Measurements from ENCODE around the gene PRDM9.
"Not testable (repeated sequence)": the region's sequence is repeated elsewhere in the genome, so short reads cannot be mapped to it uniquely, and the experiment has no call there.

Gene PRDM9

DNA sequence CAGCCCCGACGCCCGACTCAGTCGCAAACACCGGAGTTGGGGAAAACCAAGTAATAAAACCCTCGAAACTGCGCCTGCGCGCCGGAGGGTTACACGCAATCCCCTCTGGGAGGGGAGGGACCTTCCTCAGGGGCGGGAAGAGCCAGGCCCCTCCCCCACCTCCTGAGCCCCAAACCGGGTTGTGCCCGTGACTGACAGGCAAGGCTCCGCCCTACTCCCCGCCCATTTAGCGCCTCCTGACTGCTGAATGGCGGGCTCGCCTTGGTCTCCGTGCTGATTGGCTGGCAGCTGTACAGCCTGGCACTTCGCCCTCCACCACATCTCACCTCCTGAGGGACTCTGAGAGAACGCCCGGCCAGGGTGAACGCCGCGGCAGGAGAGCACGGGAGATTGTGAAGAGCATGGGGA is at the start of gene PRDM9:
PRDM9 (plus strand) TSS at position 332 of the 408 bp plus-strand sequence. CDS start 1,425 bp downstream, outside the sequence.
- no peak for DNase-seq (ENCODE audit: low read depth in 1 of 2, low spot score in 1 of 2)

DNA sequence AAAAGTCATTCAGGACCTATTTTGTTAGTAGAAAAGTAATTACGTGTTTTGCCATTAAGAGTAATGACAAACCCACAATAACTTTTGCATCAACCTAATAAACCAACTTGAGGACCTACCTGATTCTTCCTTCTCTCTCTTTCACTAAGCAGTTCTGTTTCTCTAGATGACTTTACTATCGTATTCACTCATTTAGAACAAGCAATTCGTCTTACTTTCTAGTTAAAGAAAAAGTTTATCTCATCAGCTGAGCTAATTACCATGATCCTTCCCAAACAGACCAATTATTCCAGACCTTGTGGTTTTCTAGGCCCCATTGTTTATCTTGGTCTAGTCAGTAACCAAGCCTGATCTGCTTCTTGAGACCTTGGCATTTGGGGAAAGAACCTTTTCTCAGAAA is 49.6 kb upstream of the PRDM9 start:
- no peak for DNase-seq (ENCODE audit: low read depth in 1 of 2, low spot score in 1 of 2)

DNA sequence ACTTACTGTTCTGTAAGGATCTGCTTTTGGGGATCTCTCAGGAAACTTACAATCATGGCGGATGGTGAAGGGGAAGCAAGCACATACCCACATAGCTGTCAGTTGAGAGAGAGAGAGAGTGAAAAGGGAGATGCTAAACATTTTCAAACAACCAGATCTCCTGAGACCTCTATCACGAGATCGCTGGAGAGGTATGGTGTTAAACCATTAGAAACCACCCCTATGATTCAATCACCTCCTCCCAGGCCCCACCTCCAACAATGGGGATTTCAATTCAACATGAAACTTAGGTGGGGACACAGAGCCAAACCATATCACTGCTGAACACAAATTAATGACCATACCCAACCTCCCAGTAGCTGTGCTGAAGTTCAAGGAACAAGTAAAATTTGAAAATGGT is 48.2 kb upstream of the PRDM9 start:
- no peak for DNase-seq (ENCODE audit: low read depth in 1 of 2, low spot score in 1 of 2)

DNA sequence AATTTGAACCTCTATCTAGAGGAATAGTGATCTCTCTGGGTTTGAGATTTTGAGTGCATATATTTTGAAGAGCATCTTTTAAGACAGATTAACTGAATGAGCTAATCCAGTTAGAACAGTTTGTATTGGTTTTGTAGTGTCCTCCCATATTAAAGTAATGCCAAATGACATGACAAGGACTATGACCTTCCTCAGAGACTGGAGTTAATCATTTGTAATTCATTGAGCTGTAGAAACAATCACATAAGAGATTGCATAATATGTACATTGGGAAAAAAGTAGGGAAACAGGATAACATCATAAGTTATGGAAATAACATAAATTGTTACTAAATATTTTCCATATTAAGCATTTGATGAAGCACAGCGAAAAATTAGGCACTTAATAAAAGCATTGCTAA is 45.8 kb upstream of the PRDM9 start:
- DNase-seq (ENCODE audit: low read depth in 1 of 2, low spot score in 1 of 2), result no peak

DNA sequence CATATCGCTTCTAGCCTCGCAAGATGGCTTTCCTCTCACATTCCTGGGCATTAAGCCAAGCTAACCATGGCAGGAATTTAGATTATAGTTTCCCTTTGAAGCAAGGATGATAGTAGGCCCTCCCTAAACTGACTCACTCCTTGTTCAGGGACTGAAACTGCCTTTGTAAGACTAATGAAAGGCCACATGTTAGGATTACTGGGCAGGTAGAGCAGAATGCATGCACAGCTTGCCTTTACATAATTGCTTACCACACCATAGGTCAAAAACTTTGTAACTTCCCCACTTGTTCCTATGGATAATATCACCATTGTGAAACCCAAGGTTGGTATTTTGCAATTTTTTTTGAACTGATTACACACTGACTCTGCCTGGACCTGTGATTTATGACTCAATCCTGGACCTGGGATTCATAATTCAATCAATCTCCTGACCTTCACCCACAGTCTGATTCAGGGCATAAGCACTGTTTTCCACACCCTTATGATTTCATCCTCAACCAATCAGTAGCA is 41.0 kb upstream of the PRDM9 start:
- no peak for DNase-seq (ENCODE audit: low read depth in 1 of 2, low spot score in 1 of 2)

DNA sequence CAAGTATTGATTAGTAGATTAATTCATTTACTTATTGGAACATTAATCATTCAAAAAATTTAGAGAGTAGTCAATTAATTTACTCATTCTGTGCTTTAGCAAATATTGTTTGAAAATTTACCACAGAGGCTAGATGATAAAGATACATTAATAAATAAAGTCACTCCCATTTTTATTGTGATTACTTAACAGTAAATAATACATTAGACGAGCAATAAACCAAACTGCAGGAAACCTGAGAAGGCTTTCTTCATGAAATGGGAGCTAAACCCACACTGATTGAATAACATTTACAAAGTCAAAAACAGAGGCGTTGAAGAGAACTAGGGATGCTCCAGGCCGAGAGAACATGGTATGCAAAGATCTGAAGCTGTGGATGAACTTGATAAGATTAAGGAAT is 38.8 kb upstream of the PRDM9 start:
- no peak for DNase-seq (ENCODE audit: low read depth in 1 of 2, low spot score in 1 of 2)

DNA sequence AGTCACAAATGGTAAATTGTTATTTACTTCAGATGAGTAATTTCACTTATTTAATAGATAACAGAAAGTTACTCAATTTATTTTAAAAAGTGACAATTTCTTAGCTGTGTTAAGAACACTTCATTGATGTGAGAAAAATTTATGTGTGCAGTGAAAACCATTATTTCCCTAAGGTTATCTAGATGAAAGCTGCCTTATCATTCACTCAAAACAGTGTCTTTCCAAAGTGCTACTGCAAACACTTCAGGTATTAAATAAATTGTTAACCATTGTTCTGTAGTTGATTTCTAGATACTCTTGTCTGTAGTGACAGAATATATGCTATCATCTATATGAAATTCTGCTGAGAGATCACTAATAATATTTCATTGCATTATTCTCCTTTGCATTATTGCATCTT is 33.5 kb upstream of the PRDM9 start:
- DNase-seq (ENCODE audit: low read depth in 1 of 2, low spot score in 1 of 2), result no peak

DNA sequence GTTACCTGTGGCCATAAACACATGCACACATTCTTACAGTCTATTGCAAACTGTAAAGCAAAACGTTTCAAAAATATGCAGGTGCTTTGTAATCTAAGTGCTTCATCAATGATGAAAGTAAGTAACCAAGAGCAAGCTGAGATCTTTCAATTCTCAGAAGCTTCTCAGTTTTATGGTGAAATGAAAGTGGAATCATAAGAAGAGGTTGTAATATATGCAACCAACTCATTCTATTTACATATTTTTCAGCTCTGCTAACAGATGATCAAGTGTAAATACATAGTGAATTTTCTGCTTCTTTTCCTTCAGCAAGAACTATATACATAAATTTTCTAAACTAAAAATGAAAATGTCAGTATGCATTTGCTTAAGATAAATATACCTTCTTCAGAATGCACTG is 33.1 kb upstream of the PRDM9 start:
- no peak for DNase-seq (ENCODE audit: low read depth in 1 of 2, low spot score in 1 of 2)

DNA sequence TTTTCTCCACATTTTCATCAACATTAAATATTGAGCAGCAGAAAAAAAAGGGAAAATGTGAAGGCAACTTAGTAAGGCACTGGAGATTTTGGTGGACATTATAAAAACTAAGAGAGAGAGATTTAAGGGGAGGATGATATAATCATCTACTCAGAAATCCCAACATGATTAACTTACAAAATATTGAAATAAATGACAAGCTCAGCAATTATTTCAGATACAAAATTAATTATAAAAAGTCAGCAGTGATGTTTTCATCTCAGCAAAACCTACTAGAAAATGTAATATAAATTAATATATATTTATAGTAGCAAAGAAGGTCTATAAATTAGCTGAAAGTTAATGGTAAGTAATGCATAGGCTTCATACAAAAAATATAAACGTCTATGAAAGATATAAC is 30.8 kb upstream of the PRDM9 start:
- DNase-seq (ENCODE audit: low read depth in 1 of 2, low spot score in 1 of 2), result no peak

DNA sequence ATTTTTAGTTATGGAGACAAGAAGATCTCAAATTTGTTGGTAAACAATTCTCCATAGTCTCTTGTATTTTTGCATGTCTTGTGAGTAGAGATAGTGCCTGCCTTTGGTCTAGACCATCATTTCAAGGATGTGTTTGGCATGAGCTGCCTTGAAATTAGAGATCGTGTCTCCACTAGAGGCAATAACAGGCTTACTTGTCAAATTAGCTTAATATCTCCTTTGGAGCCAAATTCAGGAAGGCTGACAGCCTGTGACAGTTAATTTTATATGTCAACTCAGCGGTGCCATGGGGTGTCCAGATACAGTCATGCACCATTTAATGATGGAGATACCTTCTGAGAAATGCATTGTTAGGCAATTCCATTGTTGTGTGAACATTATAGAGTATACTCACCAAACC is 24.8 kb upstream of the PRDM9 start:
- no peak for DNase-seq (ENCODE audit: low read depth in 1 of 2, low spot score in 1 of 2)

DNA sequence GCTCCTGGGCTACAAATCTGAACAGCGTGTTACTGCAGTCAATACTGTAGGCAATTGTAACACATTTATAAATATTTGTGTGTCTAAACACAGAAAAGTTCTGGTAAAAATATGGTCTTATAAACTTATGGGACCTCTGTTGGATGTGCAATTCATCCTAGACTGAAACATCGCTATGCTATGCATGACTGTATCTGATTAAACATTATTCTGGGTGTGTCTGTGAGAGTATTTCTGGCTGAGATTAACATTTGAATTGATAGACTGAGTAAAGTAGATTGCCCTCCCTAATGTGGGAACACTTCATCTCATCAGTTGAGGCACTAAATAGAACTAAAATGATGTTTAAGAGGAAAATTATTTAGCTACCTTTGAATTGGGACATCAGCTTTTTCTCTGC is 24.3 kb upstream of the PRDM9 start:
- no peak for DNase-seq (ENCODE audit: low read depth in 1 of 2, low spot score in 1 of 2)

DNA sequence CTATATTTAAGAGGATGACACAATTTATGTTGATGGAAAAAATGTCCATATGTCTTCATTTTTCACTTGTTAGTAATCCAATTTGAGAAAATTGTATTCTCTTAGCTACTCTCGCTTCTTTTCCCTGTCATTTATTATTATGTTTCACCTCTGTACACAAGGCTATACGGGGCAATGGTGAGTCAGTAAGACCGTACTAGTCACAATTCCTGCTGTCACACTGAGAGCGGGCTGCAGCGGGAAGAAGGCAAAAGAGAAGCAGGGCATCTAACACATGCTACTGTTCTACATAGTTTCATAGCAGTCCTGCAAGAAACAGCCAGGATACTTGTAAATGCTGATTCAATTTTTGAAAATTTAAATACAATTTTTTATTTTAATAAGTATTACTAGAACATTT is 23.3 kb upstream of the PRDM9 start:
- DNase-seq (ENCODE audit: low read depth in 1 of 2, low spot score in 1 of 2), result no peak

DNA sequence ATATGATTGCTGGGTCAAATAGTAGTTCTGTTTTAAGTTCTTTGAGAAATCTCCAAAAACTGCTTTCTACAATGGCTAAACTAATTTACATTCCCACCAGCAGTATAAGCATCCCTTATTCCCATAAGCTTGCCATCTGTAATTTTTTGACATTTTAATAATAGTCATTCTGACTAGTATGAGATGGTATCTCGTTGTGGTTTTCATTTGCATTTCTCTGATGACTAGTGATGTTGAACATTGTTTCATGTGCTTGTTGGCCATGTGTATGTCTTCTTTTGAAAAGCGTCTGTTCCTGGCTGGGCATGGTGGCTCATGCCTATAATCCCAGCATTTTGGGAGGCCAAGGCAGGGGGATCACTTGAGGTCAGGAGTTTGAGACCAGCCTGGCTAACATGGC is 21.2 kb upstream of the PRDM9 start:
- DNase-seq (ENCODE audit: low read depth in 1 of 2, low spot score in 1 of 2), result not testable (repeated sequence)

DNA sequence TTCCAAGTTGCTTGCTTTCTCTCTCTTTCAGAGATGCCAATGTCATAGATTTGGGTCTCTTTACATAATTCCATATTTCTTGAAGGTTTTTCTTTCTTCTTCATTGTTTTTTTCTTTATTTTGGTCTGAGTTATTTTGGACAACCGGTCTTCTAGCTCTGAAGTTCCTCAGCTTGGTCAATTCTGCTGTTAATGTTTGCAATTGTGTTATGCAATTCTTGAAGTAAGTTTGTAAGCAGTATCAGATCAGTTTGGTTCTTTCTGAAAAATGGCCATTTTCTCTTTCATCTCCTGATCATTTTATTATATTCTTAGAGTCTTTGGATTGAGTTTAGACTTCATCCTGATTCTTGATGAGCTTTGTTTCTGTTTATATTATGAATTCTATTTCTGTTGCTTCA is 16.4 kb upstream of the PRDM9 start:
- no peak for DNase-seq (ENCODE audit: low read depth in 1 of 2, low spot score in 1 of 2)

DNA sequence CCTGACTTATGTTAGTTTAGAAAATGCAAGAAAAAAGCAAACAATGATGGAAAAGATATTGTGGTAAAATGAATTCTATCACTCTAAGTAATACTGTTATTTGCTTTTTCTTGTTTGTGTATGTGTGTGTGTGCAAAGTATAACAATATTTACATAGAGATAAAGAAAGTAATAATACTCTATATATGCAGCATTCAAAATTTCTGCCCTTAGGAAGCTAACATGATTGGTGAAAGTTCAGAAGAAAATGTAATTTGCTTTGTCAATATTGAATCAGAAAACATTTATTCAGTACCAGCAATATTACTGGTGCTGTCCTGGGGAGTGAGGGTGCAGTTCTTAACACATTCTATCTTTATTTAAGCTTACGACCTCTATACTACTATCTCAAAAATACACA is 12.9 kb upstream of the PRDM9 start:
- DNase-seq (ENCODE audit: low read depth in 1 of 2, low spot score in 1 of 2), result no peak

DNA sequence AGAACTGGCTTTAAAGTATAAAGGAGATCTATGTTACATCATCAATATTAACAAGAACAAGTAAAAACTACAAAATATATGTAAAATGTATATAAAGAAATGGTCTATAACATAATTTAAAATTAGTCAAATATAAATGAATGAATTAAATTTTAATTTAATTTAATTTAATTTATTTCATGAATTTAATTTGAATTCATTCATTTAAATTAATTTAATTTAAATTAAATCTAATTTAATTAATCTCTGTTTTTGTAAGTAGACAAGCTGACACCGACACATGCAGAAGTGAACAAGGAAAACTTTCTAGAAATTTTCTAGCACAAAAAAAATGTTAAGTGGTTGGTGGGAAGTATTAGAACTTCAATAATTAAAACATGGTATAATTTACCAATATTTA is 10.8 kb upstream of the PRDM9 start:
- no peak for DNase-seq (ENCODE audit: low read depth in 1 of 2, low spot score in 1 of 2)

DNA sequence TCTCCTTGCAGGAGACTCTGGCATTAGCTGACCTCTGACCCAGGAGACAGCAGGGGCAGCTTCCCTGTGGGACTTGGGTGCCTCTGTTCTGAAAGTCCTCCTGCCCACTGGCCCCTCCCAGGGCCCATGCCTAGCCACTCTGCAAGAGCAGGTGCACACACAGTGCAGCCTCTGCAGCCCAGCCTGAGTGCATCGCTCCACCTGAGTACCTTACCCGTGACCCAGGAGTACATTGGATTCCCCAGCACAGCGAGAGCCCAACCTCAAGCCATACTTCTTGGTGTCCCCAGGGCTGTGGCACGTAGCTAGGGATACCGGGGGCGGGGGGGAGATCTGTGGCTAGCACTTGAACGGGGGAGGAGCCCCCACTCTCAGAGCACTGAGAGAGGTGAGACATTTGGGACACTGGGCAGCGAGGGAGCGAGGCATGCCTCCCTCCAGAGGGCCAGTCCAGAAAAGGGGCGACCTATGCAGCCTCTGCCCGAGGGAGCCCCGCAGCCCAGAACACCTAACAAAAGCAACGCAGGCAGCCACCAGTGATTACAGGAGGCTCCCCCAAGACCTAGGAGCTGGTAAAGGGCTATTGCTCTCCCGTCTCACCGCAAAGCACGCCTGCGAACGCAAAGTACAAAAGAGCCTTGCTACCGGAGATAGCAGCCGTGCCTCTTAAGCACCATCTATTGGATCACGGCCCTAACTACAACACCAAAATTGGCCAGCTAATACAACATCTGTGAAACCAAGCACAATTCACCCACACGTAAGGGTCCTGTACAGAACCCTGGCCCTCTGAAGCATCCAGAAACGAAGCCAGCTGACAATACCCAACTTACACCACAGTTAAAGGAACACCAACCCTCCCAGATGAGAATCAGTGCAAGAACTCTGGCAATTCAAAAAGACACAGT is 826 bp upstream of the PRDM9 start:
- DNase-seq (ENCODE audit: low read depth in 1 of 2, low spot score in 1 of 2), result no peak

DNA sequence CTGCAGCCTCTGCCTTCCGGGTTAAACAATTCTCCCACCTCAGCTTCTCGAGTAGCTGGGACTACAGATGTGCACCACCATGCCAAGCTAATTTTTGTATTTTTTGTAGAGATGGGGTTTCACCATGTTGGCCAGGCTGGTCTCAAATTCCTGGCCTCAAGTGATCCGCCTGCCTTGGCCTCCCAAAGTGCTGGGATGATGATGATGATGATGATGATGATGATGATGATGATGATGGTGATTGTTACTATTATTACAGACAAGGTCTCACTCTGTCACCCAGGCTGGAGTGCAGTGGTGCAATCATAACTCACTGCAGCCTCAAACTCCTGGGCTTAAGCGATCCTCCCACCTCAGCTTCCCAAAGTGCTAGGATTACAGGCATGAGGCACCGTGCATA is 3.0 kb downstream of the PRDM9 start:
- DNase-seq (ENCODE audit: low read depth in 1 of 2, low spot score in 1 of 2), result not testable (repeated sequence)

DNA sequence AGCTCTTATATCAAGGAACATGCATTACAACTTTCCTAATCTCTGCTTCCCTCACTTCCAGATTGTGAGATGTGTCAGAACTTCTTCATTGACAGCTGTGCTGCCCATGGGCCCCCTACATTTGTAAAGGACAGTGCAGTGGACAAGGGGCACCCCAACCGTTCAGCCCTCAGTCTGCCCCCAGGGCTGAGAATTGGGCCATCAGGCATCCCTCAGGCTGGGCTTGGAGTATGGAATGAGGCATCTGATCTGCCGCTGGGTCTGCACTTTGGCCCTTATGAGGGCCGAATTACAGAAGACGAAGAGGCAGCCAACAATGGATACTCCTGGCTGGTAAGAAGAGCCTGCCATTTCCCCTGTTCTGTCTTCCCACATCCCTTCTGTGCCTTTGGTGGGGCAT is 15.1 kb downstream of the PRDM9 start:
- no peak for DNase-seq (ENCODE audit: low read depth in 1 of 2, low spot score in 1 of 2)

DNA sequence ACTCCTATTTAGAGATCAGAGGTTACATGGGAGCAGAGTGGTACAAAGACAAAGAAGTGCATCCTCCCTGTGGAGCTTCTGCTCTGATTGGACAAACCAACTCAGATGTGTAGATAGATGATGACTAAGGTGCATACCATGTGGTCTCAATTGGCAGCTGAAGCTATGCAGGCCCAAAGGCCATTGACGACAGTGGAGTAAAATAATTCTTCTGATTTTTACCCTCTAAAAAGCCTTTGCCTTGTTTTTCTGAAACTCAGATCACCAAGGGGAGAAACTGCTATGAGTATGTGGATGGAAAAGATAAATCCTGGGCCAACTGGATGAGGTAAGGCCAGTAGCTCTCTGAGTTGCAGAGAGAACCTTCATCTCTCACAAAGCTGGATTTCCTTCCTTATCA is 15.6 kb downstream of the PRDM9 start:
- no peak for DNase-seq (ENCODE audit: low read depth in 1 of 2, low spot score in 1 of 2)

DNA sequence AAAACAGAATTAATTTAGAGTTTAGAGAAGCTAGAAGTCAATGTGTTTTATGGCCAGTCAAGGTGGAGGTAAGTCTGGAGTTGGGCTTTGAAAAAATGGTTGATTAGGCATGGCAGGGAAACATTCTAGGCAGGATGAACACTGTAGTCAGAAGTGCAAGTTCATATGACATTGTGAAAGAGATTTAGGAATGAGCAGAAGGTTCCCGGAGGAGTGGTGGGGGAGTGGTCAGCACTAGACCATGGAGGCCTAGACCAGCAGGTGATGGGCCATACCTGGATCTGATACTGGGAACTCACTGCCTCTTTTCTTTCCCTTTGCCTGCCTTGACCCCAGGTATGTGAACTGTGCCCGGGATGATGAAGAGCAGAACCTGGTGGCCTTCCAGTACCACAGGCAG is 16.6 kb downstream of the PRDM9 start:
- DNase-seq (ENCODE audit: low read depth in 1 of 2, low spot score in 1 of 2), result no peak

DNA sequence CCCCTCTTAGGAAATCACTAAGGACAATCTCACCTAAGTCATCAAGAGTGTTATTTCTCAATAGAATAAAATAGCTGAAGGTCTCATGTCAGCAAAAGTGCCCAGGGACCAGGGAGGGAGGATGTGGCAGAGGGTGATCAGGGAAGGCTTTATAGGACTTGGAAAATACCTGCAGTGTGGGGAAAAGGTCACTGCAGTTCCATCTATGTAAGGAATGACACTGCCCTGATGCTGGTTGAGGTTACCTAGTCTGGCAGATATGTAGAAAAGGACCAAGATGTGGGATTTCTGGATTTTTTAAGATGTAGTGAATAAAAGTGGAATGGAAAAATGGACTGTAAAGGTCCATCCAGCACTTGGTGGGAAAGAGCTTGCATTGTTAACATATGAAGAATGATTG is 18.3 kb downstream of the PRDM9 start:
- DNase-seq (ENCODE audit: low read depth in 1 of 2, low spot score in 1 of 2), result no peak

DNA sequence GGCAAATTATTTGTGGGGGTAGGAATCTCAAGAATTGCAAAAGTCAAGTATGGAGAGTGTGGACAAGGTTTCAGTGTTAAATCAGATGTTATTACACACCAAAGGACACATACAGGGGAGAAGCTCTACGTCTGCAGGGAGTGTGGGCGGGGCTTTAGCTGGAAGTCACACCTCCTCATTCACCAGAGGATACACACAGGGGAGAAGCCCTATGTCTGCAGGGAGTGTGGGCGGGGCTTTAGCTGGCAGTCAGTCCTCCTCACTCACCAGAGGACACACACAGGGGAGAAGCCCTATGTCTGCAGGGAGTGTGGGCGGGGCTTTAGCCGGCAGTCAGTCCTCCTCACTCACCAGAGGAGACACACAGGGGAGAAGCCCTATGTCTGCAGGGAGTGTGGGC is 19.2 kb downstream of the PRDM9 start:
- DNase-seq (ENCODE audit: low read depth in 1 of 2, low spot score in 1 of 2), result not testable (repeated sequence)

Data from activated T-helper 1 cell treated with anti-CD3 and anti-CD28 coated beads, Interleukin-2, amount 50 U/mL, for 16 hours (primary cell).